H9 (cell line): Measurements from ENCODE around the gene GPR151. TPM values are rescaled to one million over a fixed set of nuclear protein-coding genes. Genes with fewer than 3 reads are reported as not detected.
"Not testable (repeated sequence)": the region's sequence is repeated elsewhere in the genome, so short reads cannot be mapped to it uniquely, and the experiment has no call there.

Experiments used
- DNase-seq: peaks from one replicate; pipeline ENCODE4 v3.0.0-alpha.2; 2017
- H2AFZ ChIP-seq: one replicate; pipeline ENCODE4 v1.6.1; 2013; ENCODE audit warnings: mild to moderate bottlenecking, low read length, control low read depth, moderate library complexity
- H2AK5ac ChIP-seq: 2 replicates; pipeline ENCODE4 v1.6.1; 2013; ENCODE audit warnings: low read length, control low read depth, mixed read lengths; ENCODE audit not compliant: insufficient read length
- H2BK120ac ChIP-seq: one replicate; pipeline ENCODE4 v1.6.1; 2013; ENCODE audit warnings: low read depth, mild to moderate bottlenecking, low read length, control low read depth, inconsistent platforms; ENCODE audit not compliant: poor library complexity, severe bottlenecking
- H2BK12ac ChIP-seq: 2 replicates; pipeline ENCODE4 v1.6.1; 2013; ENCODE audit warnings: low read length, control low read depth, mixed read lengths, low read depth; ENCODE audit not compliant: insufficient read length
- H2BK15ac ChIP-seq: 2 replicates; pipeline ENCODE4 v1.6.1; 2013; ENCODE audit warnings: low read depth, low read length, control low read depth
- H2BK20ac ChIP-seq: one replicate; pipeline ENCODE4 v1.6.1; 2013; ENCODE audit warnings: low read depth, mild to moderate bottlenecking, low read length, control low read depth, inconsistent platforms; ENCODE audit not compliant: poor library complexity, severe bottlenecking
- H2BK5ac ChIP-seq: 2 replicates; pipeline ENCODE4 v1.6.1; 2013; ENCODE audit warnings: low read length, control low read depth, mixed read lengths; ENCODE audit not compliant: insufficient read length
- H3K14ac ChIP-seq: 2 replicates; pipeline ENCODE4 v1.6.1; 2013; ENCODE audit warnings: low read length, control low read depth; ENCODE audit not compliant: insufficient read depth
- H3K18ac ChIP-seq: 2 replicates; pipeline ENCODE4 v1.6.1; 2013; ENCODE audit warnings: low read depth, mild to moderate bottlenecking, mixed read lengths, low read length, control low read depth; ENCODE audit not compliant: insufficient read length
- H3K23ac ChIP-seq: 2 replicates; pipeline ENCODE4 v1.6.1; 2013; ENCODE audit warnings: low read length, control low read depth, mixed read lengths, low read depth; ENCODE audit not compliant: insufficient read length
- H3K23me2 ChIP-seq: 2 replicates; pipeline ENCODE4 v1.6.1; 2013; ENCODE audit warnings: low read depth, mild to moderate bottlenecking, mixed read lengths, low read length, control low read depth; ENCODE audit not compliant: insufficient read length, poor library complexity, severe bottlenecking
- H3K27ac ChIP-seq: 2 replicates; pipeline ENCODE4 v1.5.1; 2013; ENCODE audit warnings: low read length, control low read depth, mixed read lengths, low read depth; ENCODE audit not compliant: insufficient read length
- H3K27me3 ChIP-seq: 2 replicates; pipeline ENCODE4 v1.6.1; 2013; ENCODE audit warnings: low read length, control low read depth, inconsistent platforms; ENCODE audit not compliant: insufficient read depth
- H3K4ac ChIP-seq: 2 replicates; pipeline ENCODE4 v1.6.1; 2013; ENCODE audit warnings: low read depth, mild to moderate bottlenecking, control low read depth, inconsistent platforms, low read length, moderate library complexity
- H3K4me1 ChIP-seq: 2 replicates; pipeline ENCODE4 v1.6.1; 2013; ENCODE audit warnings: low read length, control low read depth, inconsistent platforms; ENCODE audit not compliant: insufficient read depth
- H3K4me2 ChIP-seq: 2 replicates; pipeline ENCODE4 v1.6.1; 2013; ENCODE audit warnings: low read length, control low read depth, mixed read lengths; ENCODE audit not compliant: insufficient read length, insufficient read depth
- H3K56ac ChIP-seq: 2 replicates; pipeline ENCODE4 v1.6.1; 2013; ENCODE audit warnings: low read depth, mild to moderate bottlenecking, mixed read lengths, low read length, control low read depth; ENCODE audit not compliant: insufficient read length
- H3K79me1 ChIP-seq: 2 replicates; pipeline ENCODE4 v1.6.1; 2013; ENCODE audit warnings: low read depth, mild to moderate bottlenecking, moderate library complexity, low read length, control low read depth, inconsistent platforms; ENCODE audit not compliant: insufficient read depth, poor library complexity, severe bottlenecking
- H3K79me2 ChIP-seq: 2 replicates; pipeline ENCODE4 v1.6.1; 2013; ENCODE audit warnings: low read length, control low read depth, inconsistent platforms; ENCODE audit not compliant: insufficient read depth
- H3K9ac ChIP-seq: 2 replicates; pipeline ENCODE4 v1.6.1; 2013; ENCODE audit warnings: low read length, control low read depth, mixed read lengths; ENCODE audit not compliant: insufficient read length; ENCODE audit errors: extremely low read depth
- H3K9me3 ChIP-seq: one replicate; pipeline ENCODE4 v1.6.1; 2013; ENCODE audit warnings: low read depth, low read length, inconsistent platforms; ENCODE audit not compliant: control insufficient read depth
- H3T11ph ChIP-seq: one replicate; pipeline ENCODE4 v1.6.1; 2013; ENCODE audit warnings: mild to moderate bottlenecking, low read length, control low read depth, inconsistent platforms
- H4K20me1 ChIP-seq: one replicate; pipeline ENCODE4 v1.6.1; 2013; ENCODE audit not compliant: control insufficient read depth, insufficient read length, insufficient read depth
- H4K5ac ChIP-seq: 2 replicates; pipeline ENCODE4 v1.6.1; 2013; ENCODE audit warnings: low read depth, mild to moderate bottlenecking, mixed read lengths, low read length, control low read depth; ENCODE audit not compliant: insufficient read length
- H4K8ac ChIP-seq: replicated peaks from 2 replicates; pipeline ENCODE4 v1.6.1; 2013; ENCODE audit warnings: low read length, control low read depth, mixed read lengths, low read depth; ENCODE audit not compliant: insufficient read length
- H4K91ac ChIP-seq: 2 replicates; pipeline ENCODE4 v1.6.1; 2013; ENCODE audit warnings: low read depth, mild to moderate bottlenecking, moderate library complexity, mixed read lengths, low read length, control low read depth; ENCODE audit not compliant: insufficient read length
- H3K27ac Mint-ChIP-seq, 3 experiments: 2 replicates in 2 of 3; 3 replicates in 1 of 3; pipeline ENCODE4 v1.8.0; 2020 to 2021; ENCODE audit warnings: mixed read lengths in 3 of 3, mild to moderate bottlenecking in 1 of 3, moderate library complexity in 1 of 3
- H3K27me3 Mint-ChIP-seq: 2 replicates; pipeline ENCODE4 v1.8.0; 2021; ENCODE audit warnings: low read depth, mild to moderate bottlenecking, moderate library complexity, mixed read lengths
- H3K36me3 Mint-ChIP-seq, 3 experiments: 2 replicates in 2 of 3; 3 replicates in 1 of 3; pipeline ENCODE4 v1.8.0; 2020 to 2021; ENCODE audit warnings: low read depth in 3 of 3, mixed read lengths in 3 of 3; ENCODE audit not compliant: insufficient read depth in 1 of 3
- H3K4me1 Mint-ChIP-seq, 2 experiments: 2 replicates each; pipeline ENCODE4 v1.8.0; 2020; ENCODE audit warnings: mixed read lengths in 2 of 2
- H3K4me3 Mint-ChIP-seq, 2 experiments: 2 replicates in 1 of 2; 3 replicates in 1 of 2; pipeline ENCODE4 v1.8.0; 2020 to 2021; ENCODE audit warnings: mild to moderate bottlenecking in 2 of 2, mixed read lengths in 2 of 2, moderate library complexity in 1 of 2
- H3K9me3 Mint-ChIP-seq, 2 experiments: 2 replicates in 1 of 2; 3 replicates in 1 of 2; pipeline ENCODE4 v1.8.0; 2020; ENCODE audit warnings: mild to moderate bottlenecking in 2 of 2, mixed read lengths in 2 of 2, moderate library complexity in 1 of 2
- WGBS: extraction: QIAGEN DNeasy Blood & Tissue Kit; methylation state at CpG from one replicate; pipeline ENCODE4 v1.1.7; 2013; ENCODE audit warnings: missing lambda C conversion rate, low lambda C conversion rate, mixed read lengths; ENCODE audit not compliant: insufficient read length; ENCODE audit errors: extremely low coverage; 5-methylcytosine and 5-hydroxymethylcytosine counted together
- total RNA-seq: library from RNA; stranded (reverse); gene quantifications from 2 replicates; pipeline ENCODE4 v1.2.1, GENCODE V29; 2021
- TF ChIP-seq, protein P1 (sequence below): fragments of 200-600 bp; sonication (generic); conservative IDR thresholded peaks from 3 replicates; pipeline ENCODE4 v1.8.0; 2021; ENCODE audit warnings: antibody characterized with exemption, mild to moderate bottlenecking

The GPR151 gene
- total RNA-seq, 1 experiment from 2014 or later = not detected

- H4K8ac ChIP-seq, H3K18ac ChIP-seq, H2BK5ac ChIP-seq, H2BK120ac ChIP-seq, H3K27me3 Mint-ChIP-seq, H3K4me3 Mint-ChIP-seq, H2AK5ac ChIP-seq, H3K79me1 ChIP-seq, DNase-seq, H2BK15ac ChIP-seq, H3K27me3 ChIP-seq, H3K9ac ChIP-seq, H3K27ac ChIP-seq, H3K27ac Mint-ChIP-seq, H4K20me1 ChIP-seq, H2AFZ ChIP-seq, H3K56ac ChIP-seq, H3K14ac ChIP-seq, H2BK20ac ChIP-seq, H3K9me3 ChIP-seq, H3K4ac ChIP-seq, H4K91ac ChIP-seq, H3K79me2 ChIP-seq, H4K5ac ChIP-seq, H3K4me2 ChIP-seq, H2BK12ac ChIP-seq, H3T11ph ChIP-seq, H3K23me2 ChIP-seq, H3K23ac ChIP-seq: not testable (repeated sequence)
- H3K4me1 Mint-ChIP-seq = peaks cover 0 to 12% of the 10 kb centered on the region in 2 experiments; a peak in 3 of 4 replicates
- no CpG with 5 or more reads among the region's 4 CpGs for WGBS
- H3K36me3 Mint-ChIP-seq = peaks cover 4 to 14% (median 8%) of the 10 kb centered on the region in 3 experiments; a peak in 6 of 7 replicates
- peaks cover 11% of the 10 kb centered on the region; the same call in 1 of the 2 replicates for H3K4me1 ChIP-seq
- TF ChIP-seq, protein P1, sequence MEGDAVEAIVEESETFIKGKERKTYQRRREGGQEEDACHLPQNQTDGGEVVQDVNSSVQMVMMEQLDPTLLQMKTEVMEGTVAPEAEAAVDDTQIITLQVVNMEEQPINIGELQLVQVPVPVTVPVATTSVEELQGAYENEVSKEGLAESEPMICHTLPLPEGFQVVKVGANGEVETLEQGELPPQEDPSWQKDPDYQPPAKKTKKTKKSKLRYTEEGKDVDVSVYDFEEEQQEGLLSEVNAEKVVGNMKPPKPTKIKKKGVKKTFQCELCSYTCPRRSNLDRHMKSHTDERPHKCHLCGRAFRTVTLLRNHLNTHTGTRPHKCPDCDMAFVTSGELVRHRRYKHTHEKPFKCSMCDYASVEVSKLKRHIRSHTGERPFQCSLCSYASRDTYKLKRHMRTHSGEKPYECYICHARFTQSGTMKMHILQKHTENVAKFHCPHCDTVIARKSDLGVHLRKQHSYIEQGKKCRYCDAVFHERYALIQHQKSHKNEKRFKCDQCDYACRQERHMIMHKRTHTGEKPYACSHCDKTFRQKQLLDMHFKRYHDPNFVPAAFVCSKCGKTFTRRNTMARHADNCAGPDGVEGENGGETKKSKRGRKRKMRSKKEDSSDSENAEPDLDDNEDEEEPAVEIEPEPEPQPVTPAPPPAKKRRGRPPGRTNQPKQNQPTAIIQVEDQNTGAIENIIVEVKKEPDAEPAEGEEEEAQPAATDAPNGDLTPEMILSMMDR = peak; percentile 37; the same call in 2 of the 3 replicates
- H3K9me3 Mint-ChIP-seq = peaks cover 14 to 17% of the 10 kb centered on the region in 2 experiments
Observed at GRCh38 chr5:146556884-146557283, 40.9 kb upstream of the GPR151 start.
